ENCODE measurements around the gene MTCH1.

The MTCH1 gene

DNA sequence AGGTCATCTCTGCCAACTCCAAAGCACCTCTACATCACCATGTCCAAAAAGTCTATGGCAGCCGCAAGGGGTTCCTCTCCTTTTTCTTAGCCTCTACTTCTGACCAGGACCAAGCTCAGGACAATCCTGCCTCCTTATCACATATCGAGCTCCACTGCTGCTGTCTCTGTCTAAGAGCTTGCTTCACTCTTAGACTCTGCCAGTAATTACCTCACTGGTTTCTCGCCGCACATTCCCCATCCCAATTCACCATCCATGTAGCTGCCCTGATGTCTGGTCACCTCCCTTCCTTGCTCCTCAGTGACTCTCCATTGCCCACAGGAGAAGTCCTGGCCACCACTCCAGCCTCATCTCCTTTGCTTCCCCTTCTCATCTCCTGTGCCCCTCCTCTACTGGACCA lies 55.5 kb downstream of the MTCH1 start:
- TF ChIP-seq, protein P1, sequence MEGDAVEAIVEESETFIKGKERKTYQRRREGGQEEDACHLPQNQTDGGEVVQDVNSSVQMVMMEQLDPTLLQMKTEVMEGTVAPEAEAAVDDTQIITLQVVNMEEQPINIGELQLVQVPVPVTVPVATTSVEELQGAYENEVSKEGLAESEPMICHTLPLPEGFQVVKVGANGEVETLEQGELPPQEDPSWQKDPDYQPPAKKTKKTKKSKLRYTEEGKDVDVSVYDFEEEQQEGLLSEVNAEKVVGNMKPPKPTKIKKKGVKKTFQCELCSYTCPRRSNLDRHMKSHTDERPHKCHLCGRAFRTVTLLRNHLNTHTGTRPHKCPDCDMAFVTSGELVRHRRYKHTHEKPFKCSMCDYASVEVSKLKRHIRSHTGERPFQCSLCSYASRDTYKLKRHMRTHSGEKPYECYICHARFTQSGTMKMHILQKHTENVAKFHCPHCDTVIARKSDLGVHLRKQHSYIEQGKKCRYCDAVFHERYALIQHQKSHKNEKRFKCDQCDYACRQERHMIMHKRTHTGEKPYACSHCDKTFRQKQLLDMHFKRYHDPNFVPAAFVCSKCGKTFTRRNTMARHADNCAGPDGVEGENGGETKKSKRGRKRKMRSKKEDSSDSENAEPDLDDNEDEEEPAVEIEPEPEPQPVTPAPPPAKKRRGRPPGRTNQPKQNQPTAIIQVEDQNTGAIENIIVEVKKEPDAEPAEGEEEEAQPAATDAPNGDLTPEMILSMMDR (conservative IDR thresholded peaks at IDR 0.05; ENCODE audit: low read depth, low read length), result no peak
- no peak for DNase-seq (ENCODE audit: low read depth)
- H3K4me3 ChIP-seq (ENCODE audit: low read depth, low read length), result no peak overlapping the region

DNA sequence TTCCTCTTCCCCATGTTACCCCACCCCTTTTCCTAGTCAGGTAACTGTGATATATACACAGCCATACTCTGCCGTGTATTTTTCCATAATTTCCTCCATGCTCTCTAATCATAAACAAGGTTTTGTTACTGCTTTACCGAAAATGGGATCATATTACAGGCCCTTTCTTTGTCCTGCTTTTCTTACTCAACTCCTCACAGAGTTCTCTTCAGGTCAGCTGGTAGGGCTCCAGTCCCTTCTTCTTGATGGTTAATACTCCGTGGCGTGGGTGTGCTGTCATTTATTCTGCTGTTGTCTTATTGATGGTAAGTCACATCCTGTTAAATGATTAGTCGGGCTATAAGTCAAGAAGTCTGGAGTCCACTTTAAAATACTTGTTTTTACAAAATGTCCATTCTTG lies 56.4 kb downstream of the MTCH1 start:
- peak; percentile 88 for DNase-seq (ENCODE audit: low read depth)
- no peak overlapping the region for H3K4me3 ChIP-seq (ENCODE audit: low read depth, low read length)
- TF ChIP-seq, protein P1 (conservative IDR thresholded peaks at IDR 0.05; ENCODE audit: low read depth, low read length), result no peak

- TF ChIP-seq, protein P1 (conservative IDR thresholded peaks at IDR 0.05; ENCODE audit: low read depth, low read length), result no peak
Observed at GRCh38 chr6:36929152-36929551, 56.8 kb downstream of the MTCH1 start.

GRCh38 chr6:36928547-36928918 lies 57.5 kb downstream of the MTCH1 start:
- no peak overlapping the region for H3K4me3 ChIP-seq (ENCODE audit: low read depth, low read length)
- TF ChIP-seq, protein P1 (conservative IDR thresholded peaks at IDR 0.05; ENCODE audit: low read depth, low read length), result no peak
- no peak for DNase-seq (ENCODE audit: low read depth)

More at GRCh38 chr6:36929152-36929551, 56.8 kb downstream of the MTCH1 start:
- no peak for DNase-seq (ENCODE audit: low read depth)
- no peak overlapping the region for H3K4me3 ChIP-seq (ENCODE audit: low read depth, low read length)

DNA sequence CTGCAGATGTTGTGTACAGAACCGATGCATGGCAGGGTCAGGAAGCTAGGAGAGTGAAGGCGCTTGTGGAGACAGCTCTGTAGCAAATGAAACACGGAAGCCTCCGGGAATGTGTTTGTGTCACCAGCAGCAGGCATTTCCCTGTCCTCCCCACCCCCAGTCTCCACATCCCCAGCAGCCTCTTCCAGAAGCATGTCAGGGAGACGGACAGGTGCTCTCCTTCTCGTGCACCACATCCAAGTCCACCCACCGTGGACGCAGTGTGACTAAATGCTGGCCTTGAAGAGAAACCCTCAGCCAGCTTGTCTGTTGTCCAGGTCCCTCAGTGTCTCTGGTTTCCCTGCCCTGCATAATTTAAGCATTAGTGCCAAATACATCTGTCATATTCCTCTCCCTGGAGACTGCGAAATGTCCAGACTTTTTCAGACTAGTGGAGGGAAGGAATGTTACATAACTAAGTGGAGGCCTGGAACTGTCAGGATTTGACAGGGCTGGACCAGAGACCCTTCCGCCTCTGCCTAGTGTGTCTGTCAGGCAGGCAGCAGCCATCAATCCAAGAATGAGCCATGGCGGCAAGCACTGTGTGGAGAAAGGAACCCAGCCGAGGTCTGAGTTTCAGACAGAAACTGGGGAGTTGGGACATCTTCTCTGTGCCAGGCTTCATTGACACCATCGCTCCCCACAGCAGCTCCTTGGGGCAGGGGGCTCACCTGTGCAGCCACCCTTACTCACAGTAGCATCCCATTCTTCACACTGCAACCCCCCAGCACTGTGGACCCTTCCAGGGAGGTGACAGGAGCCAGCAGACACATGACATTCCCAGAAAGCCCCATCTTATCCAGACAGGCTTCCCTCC lies 58.1 kb downstream of the MTCH1 start:
- DNase-seq (ENCODE audit: low read depth), result peak; percentile 73
- H3K4me3 ChIP-seq (ENCODE audit: low read depth, low read length), result no peak overlapping the region
- TF ChIP-seq, protein P1 (conservative IDR thresholded peaks at IDR 0.05; ENCODE audit: low read depth, low read length), result no peak

DNA sequence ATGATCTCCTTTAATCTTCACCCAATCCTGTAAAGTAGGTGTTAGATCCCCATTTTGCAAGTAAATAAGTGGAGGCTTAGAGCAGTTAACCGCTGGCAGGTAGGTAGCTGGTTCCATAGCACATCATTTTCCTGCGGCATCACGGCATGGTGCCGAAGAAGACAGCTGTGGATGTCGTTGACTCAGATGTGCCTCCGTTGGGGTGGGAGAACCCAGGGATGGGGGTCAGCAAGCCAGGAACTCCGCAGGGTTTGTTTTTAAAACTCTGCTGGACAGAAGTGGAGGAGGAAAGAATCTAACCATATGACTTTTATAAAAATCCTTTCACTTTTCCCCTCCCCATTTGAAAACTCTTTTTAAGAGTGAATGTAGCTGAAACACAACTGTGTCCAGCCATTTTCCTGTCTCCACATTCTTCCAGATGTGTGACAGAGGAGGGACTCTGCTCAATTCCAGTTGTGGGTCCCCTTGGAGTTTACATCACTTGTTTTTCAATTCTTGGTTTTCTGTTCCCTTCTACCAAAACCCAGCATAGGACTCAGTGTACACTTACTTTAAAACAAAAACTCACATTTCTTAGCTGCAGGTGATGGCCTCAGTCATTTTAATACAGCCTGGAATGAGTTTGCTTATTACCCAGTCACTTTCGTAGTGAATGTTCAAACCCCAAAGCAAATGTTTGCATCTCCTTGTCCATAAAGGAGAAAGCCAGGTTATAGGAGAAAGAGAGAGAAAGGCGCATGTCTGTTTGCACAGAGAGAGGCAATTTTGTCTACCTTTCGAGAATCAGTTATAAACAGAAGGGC lies 59.1 kb downstream of the MTCH1 start:
- H3K4me3 ChIP-seq (ENCODE audit: low read depth, low read length), result no peak overlapping the region
- DNase-seq (ENCODE audit: low read depth), result peak; percentile 78

More for the DNA sequence above, 59.1 kb downstream of the MTCH1 start:
- TF ChIP-seq, protein P1 (conservative IDR thresholded peaks at IDR 0.05; ENCODE audit: low read depth, low read length), result no peak

All from choroid plexus epithelial cell (primary cell).